Measurements from ENCODE around the gene MRLN. TPM values are rescaled to one million over a fixed set of nuclear protein-coding genes. Genes with fewer than 3 reads are reported as not detected.

MRLN gene
- total RNA-seq, 2 experiments from 2014 or later: 0.56 TPM; not detected in 1

- Histone ChIP-seq H3K27ac (ENCODE audit: low read depth in 1 of 2, low read length in 2 of 2) (no peak overlapping the region), H3K27me3 (ENCODE audit: control insufficient read depth in 1 of 2, insufficient read depth in 2 of 2, low read length in 2 of 2) (peaks cover 3 to 4% of the 10 kb centered on the region in 2 experiments), H3K4me1 (ENCODE audit: insufficient read depth, low read length) (no peaks in the 10 kb centered on the region), H3K4me3 (ENCODE audit: low read length) (no peak overlapping the region), H3K36me3 (ENCODE audit: insufficient read depth, low read length) (no peaks in the 10 kb centered on the region), H3K9me3 (ENCODE audit: control insufficient read depth in 1 of 2, insufficient read depth in 1 of 2, low read length in 2 of 2) (peaks cover 0 to 4% of the 10 kb centered on the region in 2 experiments)
- ChIA-PET CTCF (no interaction called here), POLR2A (no interaction called here)
- no peak for DNase-seq
- peaks cover 59% of the 10 kb centered on the region for H3K27me3 Mint-ChIP-seq
- H3K27ac Mint-ChIP-seq: no peak overlapping the region
- H3K36me3 Mint-ChIP-seq (ENCODE audit: low read depth): no peaks in the 10 kb centered on the region
- intact Hi-C loops (cut with DNase I, micrococcal nuclease): no loop called here
- H3K4me1 Mint-ChIP-seq (ENCODE audit: low read depth): no peaks in the 10 kb centered on the region
- no peak overlapping the region for H3K4me3 Mint-ChIP-seq
- TF ChIP-seq CTCF (IDR thresholded peaks at IDR 0.05): no peak
- no peaks in the 10 kb centered on the region for H3K9me3 Mint-ChIP-seq
- ATAC-seq (ENCODE audit: poor library complexity): no peak
Measured at GRCh38 chr10:59700709-59701108, 52.5 kb downstream of the MRLN start.

- no peak for DNase-seq
- no peaks in the 10 kb centered on the region for H3K4me1 Mint-ChIP-seq (ENCODE audit: low read depth)
- TF ChIP-seq CTCF (IDR thresholded peaks at IDR 0.05): no peak
Measured at GRCh38 chr10:59698326-59698725, 54.9 kb downstream of the MRLN start.

GRCh38 chr10:59695637-59696036 is 57.6 kb downstream of the MRLN start:
- no peaks in the 10 kb centered on the region for H3K9me3 Mint-ChIP-seq

More at GRCh38 chr10:59698326-59698725, 54.9 kb downstream of the MRLN start:
- POLR2A ChIA-PET: no interaction called here
- Histone ChIP-seq H3K4me3 (ENCODE audit: low read length) (no peak overlapping the region), H3K27ac (ENCODE audit: low read depth in 1 of 2, low read length in 2 of 2) (no peak overlapping the region), H3K27me3 (ENCODE audit: control insufficient read depth in 1 of 2, insufficient read depth in 2 of 2, low read length in 2 of 2) (peaks cover 3 to 4% of the 10 kb centered on the region in 2 experiments), H3K36me3 (ENCODE audit: insufficient read depth, low read length) (no peaks in the 10 kb centered on the region), H3K4me1 (ENCODE audit: insufficient read depth, low read length) (no peaks in the 10 kb centered on the region), H3K9me3 (ENCODE audit: control insufficient read depth in 1 of 2, insufficient read depth in 1 of 2, low read length in 2 of 2) (peaks cover 0 to 4% of the 10 kb centered on the region in 2 experiments)
- CTCF ChIA-PET: no interaction called here
- Mint-ChIP-seq H3K4me3 (no peak overlapping the region), H3K27me3 (peaks cover 47% of the 10 kb centered on the region), H3K9me3 (no peaks in the 10 kb centered on the region), H3K27ac (no peak overlapping the region), H3K36me3 (ENCODE audit: low read depth) (no peaks in the 10 kb centered on the region)
- intact Hi-C loops (cut with DNase I, micrococcal nuclease): no loop called here
- ATAC-seq (ENCODE audit: poor library complexity): no peak

More at GRCh38 chr10:59695637-59696036, 57.6 kb downstream of the MRLN start:
- Histone ChIP-seq H3K9me3 (ENCODE audit: control insufficient read depth in 1 of 2, insufficient read depth in 1 of 2, low read length in 2 of 2) (peaks cover 0 to 4% of the 10 kb centered on the region in 2 experiments), H3K4me1 (ENCODE audit: insufficient read depth, low read length) (no peaks in the 10 kb centered on the region), H3K27ac (ENCODE audit: low read depth in 1 of 2, low read length in 2 of 2) (no peak overlapping the region), H3K36me3 (ENCODE audit: insufficient read depth, low read length) (no peaks in the 10 kb centered on the region), H3K27me3 (ENCODE audit: control insufficient read depth in 1 of 2, insufficient read depth in 2 of 2, low read length in 2 of 2) (no peaks in the 10 kb centered on the region), H3K4me3 (ENCODE audit: low read length) (no peak overlapping the region)
- ChIA-PET CTCF (no interaction called here), POLR2A (no interaction called here)
- no peaks in the 10 kb centered on the region for H3K36me3 Mint-ChIP-seq (ENCODE audit: low read depth)
- no peak for DNase-seq
- H3K27me3 Mint-ChIP-seq: peaks cover 23% of the 10 kb centered on the region
- no peak for ATAC-seq (ENCODE audit: poor library complexity)
- H3K4me3 Mint-ChIP-seq: no peak overlapping the region
- intact Hi-C loops (cut with DNase I, micrococcal nuclease): no loop called here
- H3K27ac Mint-ChIP-seq: no peak overlapping the region
- TF ChIP-seq CTCF (IDR thresholded peaks at IDR 0.05): no peak
- no peaks in the 10 kb centered on the region for H3K4me1 Mint-ChIP-seq (ENCODE audit: low read depth)
